ENCODE measurements around the gene TTBK2. TPM values are rescaled to one million over a fixed set of nuclear protein-coding genes. Genes with fewer than 3 reads are reported as not detected.

Gene TTBK2
- total RNA-seq, 2 donors from 2014 or later, result 6.8 to 9.1 TPM

GRCh38 chr15:42879443-42879842 is 41.1 kb downstream of the TTBK2 start:
- intact Hi-C loops (cut with DNase I), result no loop called here
- no peak overlapping the region for H3K9ac ChIP-seq (ENCODE audit: low read depth in 2 of 2, low read length in 2 of 2)
- H3K27me3 ChIP-seq, result no peaks in the 10 kb centered on the region
- no peaks in the 10 kb centered on the region for H3K9me3 ChIP-seq
- no peak for DNase-seq
- no peaks in the 10 kb centered on the region for H3K4me1 ChIP-seq
- no peak overlapping the region for H3K27ac ChIP-seq
- no peak overlapping the region for H3K4me3 ChIP-seq
- H3K36me3 ChIP-seq, result no peaks in the 10 kb centered on the region
- TF ChIP-seq CTCF (IDR thresholded peaks at IDR 0.05), result no peak

GRCh38 chr15:42876224-42876623 is 44.4 kb downstream of the TTBK2 start:
- H3K9ac ChIP-seq (ENCODE audit: low read depth in 2 of 2, low read length in 2 of 2), result no peak overlapping the region
- H3K36me3 ChIP-seq, result no peaks in the 10 kb centered on the region
- H3K9me3 ChIP-seq, result no peaks in the 10 kb centered on the region
- intact Hi-C loops (cut with DNase I), result no loop called here
- no peaks in the 10 kb centered on the region for H3K27me3 ChIP-seq
- DNase-seq, result no peak
- no peak overlapping the region for H3K27ac ChIP-seq
- no peaks in the 10 kb centered on the region for H3K4me1 ChIP-seq
- H3K4me3 ChIP-seq, result no peak overlapping the region
- TF ChIP-seq CTCF (IDR thresholded peaks at IDR 0.05), result no peak

- no peaks in the 10 kb centered on the region for H3K4me1 ChIP-seq
- intact Hi-C loops (cut with DNase I), result no loop called here
- no peaks in the 10 kb centered on the region for H3K27me3 ChIP-seq
- no peak overlapping the region for H3K9ac ChIP-seq (ENCODE audit: low read depth in 2 of 2, low read length in 2 of 2)
- no peaks in the 10 kb centered on the region for H3K9me3 ChIP-seq
- DNase-seq, result no peak
- H3K36me3 ChIP-seq, result no peaks in the 10 kb centered on the region
- no peak overlapping the region for H3K4me3 ChIP-seq
- no peak overlapping the region for H3K27ac ChIP-seq
- no peak for TF ChIP-seq CTCF (IDR thresholded peaks at IDR 0.05)
These were observed 51.9 kb downstream of the TTBK2 start for GRCh38 chr15:42868683-42869082.

- Histone ChIP-seq H3K9ac (ENCODE audit: low read depth in 2 of 2, low read length in 2 of 2) (no peak overlapping the region), H3K4me1 (no peaks in the 10 kb centered on the region), H3K9me3 (no peaks in the 10 kb centered on the region), H3K27ac (no peak overlapping the region), H3K27me3 (no peaks in the 10 kb centered on the region), H3K36me3 (no peaks in the 10 kb centered on the region), H3K4me3 (no peak overlapping the region)
- intact Hi-C loops (cut with DNase I), result no loop called here
- no peak for TF ChIP-seq CTCF (IDR thresholded peaks at IDR 0.05)
- DNase-seq, result no peak
These were observed 56.9 kb downstream of the TTBK2 start for GRCh38 chr15:42863572-42864239.

GRCh38 chr15:42858999-42859789 is 61.4 kb downstream of the TTBK2 start:
- intact Hi-C loops (cut with DNase I), result no loop called here
- Histone ChIP-seq H3K27me3 (no peaks in the 10 kb centered on the region), H3K36me3 (no peaks in the 10 kb centered on the region), H3K27ac (no peak overlapping the region), H3K4me1 (no peaks in the 10 kb centered on the region), H3K9ac (ENCODE audit: low read depth in 2 of 2, low read length in 2 of 2) (no peak overlapping the region), H3K4me3 (no peak overlapping the region), H3K9me3 (no peaks in the 10 kb centered on the region)
- no peak for DNase-seq
- no peak for TF ChIP-seq CTCF (IDR thresholded peaks at IDR 0.05)
